Smooth muscle cell (in vitro differentiated cells): ENCODE measurements around the gene RAC3. TPM values are rescaled to one million over a fixed set of nuclear protein-coding genes. Genes with fewer than 3 reads are reported as not detected.

ENCODE experiments used
- DNase-seq: peaks from one replicate; lab custom pipeline; 2025; ENCODE audit not compliant: unreplicated experiment; lab: John Stamatoyannopoulos, UW
- H2AFZ ChIP-seq: fragments of 200-600 bp; sonication (generic); 2 replicates; pipeline ENCODE4 v1.6.0; 2016; ENCODE audit warnings: antibody characterized with exemption, low read depth, mild to moderate bottlenecking
- H3F3A ChIP-seq: fragments of 200-600 bp; sonication (generic); 2 replicates; pipeline ENCODE4 v1.6.0; 2017; ENCODE audit warnings: antibody characterized with exemption, low read depth
- H3K27ac ChIP-seq: fragments of 200-600 bp; sonication (generic); 2 replicates; pipeline ENCODE4 v1.5.1; 2016; ENCODE audit warnings: low read depth, mild to moderate bottlenecking
- H3K27me3 ChIP-seq: fragments of 200-600 bp; sonication (generic); 2 replicates; pipeline ENCODE4 v1.6.1; 2016; ENCODE audit warnings: low read depth, mild to moderate bottlenecking
- H3K36me3 ChIP-seq: fragments of 200-600 bp; sonication (generic); 2 replicates; pipeline ENCODE4 v1.5.1; 2016; ENCODE audit warnings: low read depth
- H3K4me1 ChIP-seq: fragments of 200-600 bp; sonication (generic); 2 replicates; pipeline ENCODE4 v1.5.1; 2016; ENCODE audit warnings: low read depth
- H3K4me2 ChIP-seq: fragments of 200-600 bp; sonication (generic); 2 replicates; pipeline ENCODE4 v1.6.0; 2016; ENCODE audit warnings: mild to moderate bottlenecking
- H3K4me3 ChIP-seq: fragments of 200-600 bp; sonication (generic); 2 replicates; pipeline ENCODE4 v1.5.1; 2016; ENCODE audit warnings: mild to moderate bottlenecking
- H3K79me2 ChIP-seq: fragments of 200-600 bp; sonication (generic); 2 replicates; pipeline ENCODE4 v1.6.0; 2016; ENCODE audit warnings: low read depth, mild to moderate bottlenecking
- H3K9ac ChIP-seq: fragments of 200-600 bp; sonication (generic); 2 replicates; pipeline ENCODE4 v1.6.0; 2016; ENCODE audit warnings: low read depth
- H3K9me3 ChIP-seq: fragments of 200-600 bp; sonication (generic); replicated peaks from 2 replicates; pipeline ENCODE4 v1.5.1; 2016; ENCODE audit warnings: low read depth
- H4K20me1 ChIP-seq: fragments of 200-600 bp; sonication (generic); 2 replicates; pipeline ENCODE4 v1.6.0; 2016; ENCODE audit warnings: low read depth
- CTCF ChIP-seq: fragments of 200-600 bp; sonication (generic); IDR thresholded peaks from 2 replicates; pipeline ENCODE4 v1.5.1; 2017; ENCODE audit warnings: borderline replicate concordance, mild to moderate bottlenecking, antibody characterized with exemption; ENCODE audit not compliant: insufficient read depth, poor library complexity, severe bottlenecking
- WGBS: methylation state at CpG from one replicate; pipeline ENCODE4 v1.1.7; 2016; ENCODE audit warnings: low lambda C conversion rate; 5-methylcytosine and 5-hydroxymethylcytosine counted together
- polyA plus RNA-seq: library from polyadenylated mRNA; unstranded; fragments of >200 nt; fragmentation: Nextera tagmentation; extraction: Ambion mirVana; gene quantifications from 2 replicates; pipeline ENCODE4 v1.2.1, GENCODE V29; 2016
- total RNA-seq: library from RNA; depleted of rRNA; stranded (reverse); fragments of >200 nt; gene quantifications from 2 replicates; pipeline ENCODE4 v1.2.3, GENCODE V29; 2014

The RAC3 gene
- total and polyA plus RNA-seq, 2 experiments from 2014 or later: 15.3 to 33.0 TPM

GRCh38 chr17:82013772-82014321 is 17.6 kb upstream of the RAC3 start:
- Histone ChIP-seq H3K36me3 (no peaks in the 10 kb centered on the region), H3F3A (no peaks in the 10 kb centered on the region), H3K4me3 (no peak overlapping the region), H3K27ac (no peak overlapping the region), H3K9ac (no peak overlapping the region), H2AFZ (no peak overlapping the region), H4K20me1 (no peaks in the 10 kb centered on the region), H3K9me3 (no peaks in the 10 kb centered on the region), H3K27me3 (no peaks in the 10 kb centered on the region), H3K79me2 (no peaks in the 10 kb centered on the region), H3K4me2 (no peak overlapping the region), H3K4me1 (no peaks in the 10 kb centered on the region)
- no peak for TF ChIP-seq CTCF
- WGBS: 96% methylated on average over 16 of the region's 16 CpGs
- no peak for DNase-seq

GRCh38 chr17:82014432-82014831 is 17.0 kb upstream of the RAC3 start:
- Histone ChIP-seq H3K4me3 (no peak overlapping the region), H3K36me3 (no peaks in the 10 kb centered on the region), H3K4me2 (no peak overlapping the region), H3K27me3 (no peaks in the 10 kb centered on the region), H2AFZ (no peak overlapping the region), H3K79me2 (no peaks in the 10 kb centered on the region), H3K27ac (no peak overlapping the region), H3F3A (no peaks in the 10 kb centered on the region), H3K4me1 (no peaks in the 10 kb centered on the region), H3K9me3 (no peaks in the 10 kb centered on the region), H3K9ac (no peak overlapping the region), H4K20me1 (no peaks in the 10 kb centered on the region)
- DNase-seq: no peak
- TF ChIP-seq CTCF: no peak
- 97% methylated on average over 23 of the region's 23 CpGs for WGBS

- no peak for DNase-seq
- Histone ChIP-seq H3K4me2 (no peak overlapping the region), H3K27me3 (no peaks in the 10 kb centered on the region), H3K4me3 (no peak overlapping the region), H3K36me3 (no peaks in the 10 kb centered on the region), H3K9ac (no peak overlapping the region), H3F3A (no peaks in the 10 kb centered on the region), H3K79me2 (no peaks in the 10 kb centered on the region), H3K27ac (no peak overlapping the region), H3K4me1 (no peaks in the 10 kb centered on the region), H2AFZ (no peak overlapping the region), H3K9me3 (no peaks in the 10 kb centered on the region), H4K20me1 (peaks cover 5% of the 10 kb centered on the region)
- 88% methylated on average over 13 of the region's 13 CpGs for WGBS
- TF ChIP-seq CTCF: no peak
Observed at GRCh38 chr17:82014971-82015310, 16.5 kb upstream of the RAC3 start.

DNA sequence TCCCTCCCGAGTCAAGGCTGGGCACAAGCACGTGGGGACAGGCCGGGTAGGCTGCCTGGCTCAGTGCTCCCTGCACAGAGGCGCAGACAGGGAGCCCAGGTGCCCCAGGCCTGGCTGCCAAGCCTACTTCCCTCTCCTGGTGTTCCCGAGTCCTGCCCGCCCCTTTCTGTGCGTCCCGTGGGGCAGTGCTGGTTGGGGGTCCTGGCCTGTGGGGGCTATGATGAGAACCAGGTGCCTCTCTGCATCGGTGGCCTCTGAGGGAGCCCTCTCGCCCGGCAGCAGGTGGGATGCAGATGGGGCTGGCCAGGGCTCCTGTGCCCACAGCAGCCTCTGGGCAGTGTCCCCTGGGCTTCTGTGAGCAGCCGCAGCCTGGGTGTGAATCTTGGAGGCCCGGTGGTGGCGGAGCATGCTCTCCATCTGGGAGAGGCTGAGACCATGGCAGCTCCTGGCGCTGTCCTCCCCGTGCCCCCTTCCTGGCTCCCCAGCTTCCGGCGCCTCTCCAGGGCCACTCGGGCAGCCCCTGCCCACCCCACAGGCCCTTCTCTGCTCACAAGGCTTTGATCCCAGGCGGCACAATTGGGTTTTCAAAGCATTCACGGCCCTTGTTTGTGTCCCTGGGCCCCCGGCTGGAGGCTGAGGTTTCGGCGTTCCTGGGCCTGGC is 16.0 kb upstream of the RAC3 start:
- TF ChIP-seq CTCF: no peak
- Histone ChIP-seq H3K36me3 (no peaks in the 10 kb centered on the region), H3K27ac (no peak overlapping the region), H3K79me2 (no peaks in the 10 kb centered on the region), H3K9ac (no peak overlapping the region), H3F3A (no peaks in the 10 kb centered on the region), H3K27me3 (no peaks in the 10 kb centered on the region), H3K4me2 (no peak overlapping the region), H3K4me3 (no peak overlapping the region), H3K4me1 (no peaks in the 10 kb centered on the region), H4K20me1 (peaks cover 10% of the 10 kb centered on the region), H2AFZ (no peak overlapping the region), H3K9me3 (no peaks in the 10 kb centered on the region)
- DNase-seq: no peak
- WGBS: 87% methylated on average over 21 of the region's 24 CpGs
